Tibial nerve (tissue), 3 donors: ENCODE results near the gene TRIM40.

Source experiments
- CTCF ChIP-seq, 5 experiments: fragments of 200-600 bp in 3 of 5; fragments of 450-650 bp in 2 of 5; sonication (generic) in 3 of 5; IDR thresholded peaks; one replicate each; pipeline ENCODE4 v1.5.1; 2016 to 2019; ENCODE audit warnings: antibody characterized with exemption in 5 of 5, mild to moderate bottlenecking in 3 of 5, moderate library complexity in 2 of 5
- POLR2A ChIP-seq, 2 donors: fragments of 450-650 bp; IDR thresholded peaks; one replicate each; pipeline ENCODE4 v1.6.1; 2017; ENCODE audit warnings: antibody characterized with exemption in 2 of 2, mild to moderate bottlenecking in 2 of 2, moderate library complexity in 2 of 2

- TF ChIP-seq CTCF (IDR thresholded peaks at IDR 0.05): no peak
- no peak for TF ChIP-seq POLR2A (IDR thresholded peaks at IDR 0.05)
These were observed 36.7 kb downstream of the TRIM40 start for GRCh38 chr6:30172681-30173080.
